HG03558 (cell line): ENCODE data around the gene INPP5D.
A peak's percentile ranks its signal among the peaks of the same experiment; 100 is the strongest.
"Not testable (repeated sequence)": the region's sequence is repeated elsewhere in the genome, so short reads cannot be mapped to it uniquely, and the experiment has no call there.

Source experiments
- ATAC-seq: cut with Tn5 transposase; IDR thresholded peaks from one replicate; pipeline ENCODE4 v1.9.1; 2021; ENCODE audit warnings: moderate number of reproducible peaks; ENCODE audit not compliant: unreplicated experiment; ENCODE audit errors: extremely low read depth

Gene INPP5D

GRCh38 chr2:233108611-233109490, 48.7 kb downstream of the INPP5D start:
- no peak for ATAC-seq

- ATAC-seq: no peak
Observed at GRCh38 chr2:233111427-233111826, 51.3 kb downstream of the INPP5D start.

GRCh38 chr2:233112329-233112728, 52.2 kb downstream of the INPP5D start:
- ATAC-seq: no peak

GRCh38 chr2:233112776-233113452, 52.8 kb downstream of the INPP5D start:
- no peak for ATAC-seq

GRCh38 chr2:233114421-233114861, 54.3 kb downstream of the INPP5D start:
- no peak for ATAC-seq

- ATAC-seq: no peak
Observed at GRCh38 chr2:233115121-233115520, 55.0 kb downstream of the INPP5D start.

- no peak for ATAC-seq
Observed at GRCh38 chr2:233115741-233116140, 55.6 kb downstream of the INPP5D start.

GRCh38 chr2:233116946-233117345, 56.8 kb downstream of the INPP5D start:
- ATAC-seq: no peak

GRCh38 chr2:233117351-233117750, 57.2 kb downstream of the INPP5D start:
- no peak for ATAC-seq

GRCh38 chr2:233117811-233118647, 57.9 kb downstream of the INPP5D start:
- ATAC-seq: no peak

- ATAC-seq: no peak
Observed at GRCh38 chr2:233118648-233119000, 58.5 kb downstream of the INPP5D start.

GRCh38 chr2:233119123-233119522, 59.0 kb downstream of the INPP5D start:
- no peak for ATAC-seq

GRCh38 chr2:233119806-233120205, 59.7 kb downstream of the INPP5D start:
- no peak for ATAC-seq

GRCh38 chr2:233120459-233120858, 60.3 kb downstream of the INPP5D start:
- ATAC-seq: no peak

GRCh38 chr2:233121856-233122255, 61.7 kb downstream of the INPP5D start:
- ATAC-seq: no peak

GRCh38 chr2:233122541-233122940, 62.4 kb downstream of the INPP5D start:
- no peak for ATAC-seq

- ATAC-seq: not testable (repeated sequence)
Observed at GRCh38 chr2:233123576-233123975, 63.4 kb downstream of the INPP5D start.

- peak; percentile 59 for ATAC-seq
Observed at GRCh38 chr2:233124421-233125080, 64.4 kb downstream of the INPP5D start.

GRCh38 chr2:233125455-233126065, 65.4 kb downstream of the INPP5D start:
- ATAC-seq: no peak
